ENCODE results near the gene PRM2. TPM values are rescaled to one million over a fixed set of nuclear protein-coding genes. Genes with fewer than 3 reads are reported as not detected.
A peak's percentile ranks its signal among the peaks of the same experiment; 100 is the strongest.

Gene PRM2
- total RNA-seq, 3 donors from 2014 or later (not counting 1 experiment from before 2014, with no cell fraction given) = not detected

- H3K4me1 Mint-ChIP-seq = peaks cover 11 to 21% of the 10 kb centered on the region in 2 donors
- intact Hi-C loops (cut with micrococcal nuclease) = no loop called here
- peaks cover 5 to 8% of the 10 kb centered on the region in 2 donors for H3K27me3 Mint-ChIP-seq (ENCODE audit: low read depth in 2 of 2)
Measured at GRCh38 chr16:11314309-11314894, 38.1 kb upstream of the PRM2 start.

GRCh38 chr16:11313493-11314308 lies 37.4 kb upstream of the PRM2 start:
- TF ChIP-seq CTCF (IDR thresholded peaks at IDR 0.05) = no peak
- H3K36me3 Mint-ChIP-seq = no peaks in the 10 kb centered on the region
- DNase-seq (no peak), ATAC-seq (no peak)
- Histone ChIP-seq H3K4me3 (ENCODE audit: low read length) (no peak overlapping the region), H3K4me1 (ENCODE audit: control insufficient read depth, insufficient read depth, low read length) (peaks cover 43% of the 10 kb centered on the region), H3K9me3 (ENCODE audit: control insufficient read depth, insufficient read depth, low read length) (no peaks in the 10 kb centered on the region), H3K27ac (ENCODE audit: low read length) (no peak overlapping the region), H3K36me3 (ENCODE audit: control insufficient read depth, insufficient read depth, low read length) (no peaks in the 10 kb centered on the region), H3K27me3 (ENCODE audit: control insufficient read depth, insufficient read depth, low read length) (no peaks in the 10 kb centered on the region)
- no peaks in the 10 kb centered on the region for H3K9me3 Mint-ChIP-seq
- intact Hi-C loops (cut with micrococcal nuclease) = no loop called here
- peaks cover 11 to 21% of the 10 kb centered on the region in 2 donors for H3K4me1 Mint-ChIP-seq
- H3K27ac Mint-ChIP-seq = no peak overlapping the region
- H3K4me3 Mint-ChIP-seq = no peak overlapping the region
- peaks cover 5% of the 10 kb centered on the region in 2 donors for H3K27me3 Mint-ChIP-seq (ENCODE audit: low read depth in 2 of 2)
- WGBS (ENCODE audit: insufficient coverage) = 99% methylated on average over 7 of the region's 9 CpGs

More at GRCh38 chr16:11314309-11314894, 38.1 kb upstream of the PRM2 start:
- no peaks in the 10 kb centered on the region for H3K36me3 Mint-ChIP-seq
- H3K4me3 Mint-ChIP-seq = no peak overlapping the region
- 93% methylated on average over 8 of the region's 8 CpGs for WGBS (ENCODE audit: insufficient coverage)
- H3K27ac ChIP-seq (ENCODE audit: low read length) = no peak overlapping the region
- H3K9me3 ChIP-seq (ENCODE audit: control insufficient read depth, insufficient read depth, low read length) = no peaks in the 10 kb centered on the region
- H3K4me3 ChIP-seq (ENCODE audit: low read length) = no peak overlapping the region
- DNase-seq (no peak), ATAC-seq (no peak)
- H3K36me3 ChIP-seq (ENCODE audit: control insufficient read depth, insufficient read depth, low read length) = no peaks in the 10 kb centered on the region
- no peak for TF ChIP-seq CTCF (IDR thresholded peaks at IDR 0.05)
- H3K27me3 ChIP-seq (ENCODE audit: control insufficient read depth, insufficient read depth, low read length) = no peaks in the 10 kb centered on the region
- H3K27ac Mint-ChIP-seq = no peak overlapping the region
- peaks cover 36% of the 10 kb centered on the region for H3K4me1 ChIP-seq (ENCODE audit: control insufficient read depth, insufficient read depth, low read length)
- no peaks in the 10 kb centered on the region for H3K9me3 Mint-ChIP-seq

- no peak overlapping the region for H3K27ac ChIP-seq (ENCODE audit: low read length)
- DNase-seq (peak in 1 of 2 donors; percentile 53), ATAC-seq (peak; percentile 47 to 61 (median 49))
- no peak overlapping the region for H3K4me3 ChIP-seq (ENCODE audit: low read length)
- Mint-ChIP-seq H3K4me1 (peaks cover 11 to 21% of the 10 kb centered on the region in 2 donors), H3K9me3 (no peaks in the 10 kb centered on the region), H3K27ac (no peak overlapping the region), H3K4me3 (no peak overlapping the region), H3K36me3 (no peaks in the 10 kb centered on the region), H3K27me3 (ENCODE audit: low read depth in 2 of 2) (peaks cover 0 to 8% of the 10 kb centered on the region in 2 donors)
- H3K9me3 ChIP-seq (ENCODE audit: control insufficient read depth, insufficient read depth, low read length) = no peaks in the 10 kb centered on the region
- H3K4me1 ChIP-seq (ENCODE audit: control insufficient read depth, insufficient read depth, low read length) = peaks cover 51% of the 10 kb centered on the region
- 70% methylated on average over 7 of the region's 8 CpGs for WGBS (ENCODE audit: insufficient coverage)
- intact Hi-C loops (cut with micrococcal nuclease) = no loop called here
- no peaks in the 10 kb centered on the region for H3K36me3 ChIP-seq (ENCODE audit: control insufficient read depth, insufficient read depth, low read length)
- no peaks in the 10 kb centered on the region for H3K27me3 ChIP-seq (ENCODE audit: control insufficient read depth, insufficient read depth, low read length)
- no peak for TF ChIP-seq CTCF (IDR thresholded peaks at IDR 0.05)
Measured at GRCh38 chr16:11312718-11313492, 36.6 kb upstream of the PRM2 start.

Data from natural killer cell (primary cell).